BJ (cell line): ENCODE measurements around the gene CAP2. TPM values are rescaled to one million over a fixed set of nuclear protein-coding genes. Genes with fewer than 3 reads are reported as not detected.

ENCODE experiments used
- CTCF ChIA-PET: fragments of 350-600 bp; formaldehyde crosslinking; extraction: SDS; loops from one replicate; lab custom pipeline; 2021; ENCODE audit warnings: antibody characterized with exemption, inconsistent platforms; lab: Yijun Ruan, JAX
- POLR2A ChIA-PET: fragments of 300-600 bp; sonication (Branson Sonifier 250); formaldehyde crosslinking; extraction: SDS; loops from one replicate; lab custom pipeline; 2021; ENCODE audit warnings: antibody characterized with exemption; lab: Charles Lee
- DNase-seq: peaks from one replicate; pipeline ENCODE4 v3.0.0-alpha.2; 2011; ENCODE audit warnings: low read depth
- H3K27me3 ChIP-seq: 2 replicates; pipeline ENCODE4 v1.6.0; 2011; ENCODE audit warnings: low read length; ENCODE audit not compliant: control insufficient read depth, insufficient read depth
- H3K36me3 ChIP-seq: 2 replicates; pipeline ENCODE4 v1.5.1; 2011; ENCODE audit warnings: low read length; ENCODE audit not compliant: control insufficient read depth, insufficient read depth
- H3K4me3 ChIP-seq: 2 replicates; pipeline ENCODE4 v1.5.1; 2011; ENCODE audit warnings: low read depth, mild to moderate bottlenecking, control low read depth, low read length
- CTCF ChIP-seq: IDR thresholded peaks from 2 replicates; pipeline ENCODE4 v1.5.1; 2011; ENCODE audit warnings: low read depth, mild to moderate bottlenecking, control low read depth, inconsistent platforms, low read length, moderate library complexity; ENCODE audit not compliant: insufficient read depth
- polyA plus RNA-seq: library from polyadenylated mRNA; depleted of rRNA; stranded (reverse); fragments of >200 nt; gene quantifications from 2 replicates; pipeline ENCODE4 v1.2.3, GENCODE V29; 2011

Gene CAP2
- polyA plus RNA-seq, 1 experiment: 84.4 TPM

- Histone ChIP-seq H3K27me3 (no peaks in the 10 kb centered on the region), H3K4me3 (no peak overlapping the region), H3K36me3 (peaks cover 2% of the 10 kb centered on the region)
- TF ChIP-seq CTCF: no peak
- ChIA-PET CTCF (no interaction called here), POLR2A (no interaction called here)
- no peak for DNase-seq
Observed at GRCh38 chr6:17511084-17511483, 117.7 kb downstream of the CAP2 start.

- H3K27me3 ChIP-seq: no peaks in the 10 kb centered on the region
- DNase-seq: no peak
- CTCF ChIA-PET: interaction anchor here (1.5 kb wide), 1 partner anchor 231 kb away, joined by 3 read pairs; the partner anchor contains the start of gene RBM24
- no peak for TF ChIP-seq CTCF
- peaks cover 2% of the 10 kb centered on the region for H3K36me3 ChIP-seq
- POLR2A ChIA-PET: no interaction called here
- no peak overlapping the region for H3K4me3 ChIP-seq
Observed at GRCh38 chr6:17511580-17511979, 118.2 kb downstream of the CAP2 start.

GRCh38 chr6:17519120-17519519 lies 125.7 kb downstream of the CAP2 start:
- H3K4me3 ChIP-seq: no peak overlapping the region
- no peak for TF ChIP-seq CTCF
- no peak for DNase-seq
- H3K36me3 ChIP-seq: peaks cover 1% of the 10 kb centered on the region; the same call in 1 of the 2 replicates
- ChIA-PET POLR2A (no interaction called here), CTCF (interaction anchor here (0.8 to 1.1 kb wide), 3 partner anchors 9 to 17 kb away, joined by 3 read pairs; no protein-coding TSS in a partner anchor)
- H3K27me3 ChIP-seq: no peaks in the 10 kb centered on the region

GRCh38 chr6:17525637-17526036 lies 132.2 kb downstream of the CAP2 start:
- ChIA-PET CTCF (interaction anchor here (1.2 kb wide), 1 partner anchor 20 kb away, joined by 9 read pairs; no protein-coding TSS in a partner anchor), POLR2A (no interaction called here)
- H3K36me3 ChIP-seq: peaks cover 1% of the 10 kb centered on the region; the same call in 1 of the 2 replicates
- no peak overlapping the region for H3K4me3 ChIP-seq
- no peaks in the 10 kb centered on the region for H3K27me3 ChIP-seq
- TF ChIP-seq CTCF: no peak
- DNase-seq: no peak

- no peak for DNase-seq
- no peak for TF ChIP-seq CTCF
- ChIA-PET POLR2A (no interaction called here), CTCF (no interaction called here)
- Histone ChIP-seq H3K27me3 (no peaks in the 10 kb centered on the region), H3K36me3 (no peaks in the 10 kb centered on the region), H3K4me3 (no peak overlapping the region)
Observed at GRCh38 chr6:17527076-17527475, 133.7 kb downstream of the CAP2 start.
